ENCODE results near the gene SMARCD1.

SMARCD1 gene
- 62.1 to 85.1 (median 74.4) reads per million in 9 experiments for total RNA-seq

GRCh38 chr12:50084775-50085614 lies at the start of gene SMARCD1:
Gene SMARCD1 (plus strand): TSS chr12:50085342. CDS start chr12:50085370, 28 bp downstream.
- ATAC-seq (replicated peaks): peak; percentile 86
- peak; percentile 64 to 71 (median 69) for DNase-seq
- H3K27ac Mint-ChIP-seq: peak within 1 kb of the TSS; percentile 97
- H3K4me1 Mint-ChIP-seq (ENCODE audit: low read depth in 2 of 2): peaks cover 17 to 37% of the 10 kb centered on the region in 2 donors
- H3K9me3 Mint-ChIP-seq: no peaks in the 10 kb centered on the region
- H3K27me3 Mint-ChIP-seq: no peaks in the 10 kb centered on the region
- peaks cover 20% of the 10 kb centered on the region for H3K36me3 Mint-ChIP-seq (ENCODE audit: insufficient read depth)
- peak within 1 kb of the TSS; percentile 89 to 92 for H3K4me3 Mint-ChIP-seq

GRCh38 chr12:50038336-50038735 lies 46.8 kb upstream of the SMARCD1 start:
- Mint-ChIP-seq H3K27me3 (peaks cover 10 to 30% of the 10 kb centered on the region in 2 donors), H3K27ac (no peak overlapping the region)

GRCh38 chr12:50039151-50039835 lies 45.8 kb upstream of the SMARCD1 start:
- no peaks in the 10 kb centered on the region for H3K4me1 Mint-ChIP-seq (ENCODE audit: low read depth in 2 of 2)
- H3K36me3 Mint-ChIP-seq (ENCODE audit: insufficient read depth): peaks cover 5% of the 10 kb centered on the region
- H3K4me3 Mint-ChIP-seq: no peak overlapping the region
- peak overlapping the region in 1 of 2 donors; percentile 79 for H3K27ac Mint-ChIP-seq
- no peaks in the 10 kb centered on the region for H3K9me3 Mint-ChIP-seq
- ATAC-seq (replicated peaks) (peak; percentile 82), DNase-seq (peak; percentile 74 to 80 (median 78))
- peaks cover 10 to 26% of the 10 kb centered on the region in 2 donors for H3K27me3 Mint-ChIP-seq

More at GRCh38 chr12:50038336-50038735, 46.8 kb upstream of the SMARCD1 start:
- Mint-ChIP-seq H3K4me3 (no peak overlapping the region), H3K36me3 (ENCODE audit: insufficient read depth) (peaks cover 5% of the 10 kb centered on the region), H3K9me3 (no peaks in the 10 kb centered on the region), H3K4me1 (ENCODE audit: low read depth in 2 of 2) (no peaks in the 10 kb centered on the region)
- no peak for DNase-seq
- ATAC-seq (replicated peaks): no peak

- peaks cover 10 to 13% of the 10 kb centered on the region in 2 donors for H3K27me3 Mint-ChIP-seq
- no peak for ATAC-seq (replicated peaks)
- no peaks in the 10 kb centered on the region for H3K36me3 Mint-ChIP-seq (ENCODE audit: insufficient read depth)
- H3K9me3 Mint-ChIP-seq: no peaks in the 10 kb centered on the region
- no peak for DNase-seq
- no peak overlapping the region for H3K27ac Mint-ChIP-seq
- no peak overlapping the region for H3K4me3 Mint-ChIP-seq
- H3K4me1 Mint-ChIP-seq (ENCODE audit: low read depth in 2 of 2): no peaks in the 10 kb centered on the region
These were observed 44.5 kb upstream of the SMARCD1 start for GRCh38 chr12:50040657-50041056.

- H3K36me3 Mint-ChIP-seq (ENCODE audit: insufficient read depth): no peaks in the 10 kb centered on the region
- ATAC-seq (replicated peaks): no peak
- H3K9me3 Mint-ChIP-seq: no peaks in the 10 kb centered on the region
- no peak for DNase-seq
- H3K4me1 Mint-ChIP-seq (ENCODE audit: low read depth in 2 of 2): no peaks in the 10 kb centered on the region
- H3K27me3 Mint-ChIP-seq: peaks cover 5 to 7% of the 10 kb centered on the region in 2 donors
- no peak overlapping the region for H3K4me3 Mint-ChIP-seq
- no peak overlapping the region for H3K27ac Mint-ChIP-seq
These were observed 43.9 kb upstream of the SMARCD1 start for GRCh38 chr12:50041062-50041860.

GRCh38 chr12:50041962-50042361 lies 43.2 kb upstream of the SMARCD1 start:
- H3K27ac Mint-ChIP-seq: no peak overlapping the region
- no peak for ATAC-seq (replicated peaks)
- H3K36me3 Mint-ChIP-seq (ENCODE audit: insufficient read depth): no peaks in the 10 kb centered on the region
- H3K4me3 Mint-ChIP-seq: no peak overlapping the region
- no peaks in the 10 kb centered on the region for H3K27me3 Mint-ChIP-seq
- DNase-seq: no peak
- H3K4me1 Mint-ChIP-seq (ENCODE audit: low read depth in 2 of 2): no peaks in the 10 kb centered on the region
- no peaks in the 10 kb centered on the region for H3K9me3 Mint-ChIP-seq

GRCh38 chr12:50042693-50043092 lies 42.4 kb upstream of the SMARCD1 start:
- Mint-ChIP-seq H3K27ac (no peak overlapping the region), H3K27me3 (peaks cover 0 to 7% of the 10 kb centered on the region in 2 donors), H3K4me1 (ENCODE audit: low read depth in 2 of 2) (no peaks in the 10 kb centered on the region), H3K36me3 (ENCODE audit: insufficient read depth) (no peaks in the 10 kb centered on the region), H3K9me3 (no peaks in the 10 kb centered on the region), H3K4me3 (no peak overlapping the region)
- no peak for DNase-seq
- ATAC-seq (replicated peaks): no peak

GRCh38 chr12:50043308-50043707 lies 41.8 kb upstream of the SMARCD1 start:
- DNase-seq (no peak), ATAC-seq (replicated peaks) (no peak)
- no peaks in the 10 kb centered on the region for H3K4me1 Mint-ChIP-seq (ENCODE audit: low read depth in 2 of 2)
- peaks cover 0 to 8% of the 10 kb centered on the region in 2 donors for H3K27me3 Mint-ChIP-seq
- no peaks in the 10 kb centered on the region for H3K9me3 Mint-ChIP-seq
- H3K27ac Mint-ChIP-seq: no peak overlapping the region
- H3K36me3 Mint-ChIP-seq (ENCODE audit: insufficient read depth): no peaks in the 10 kb centered on the region
- no peak overlapping the region for H3K4me3 Mint-ChIP-seq

- DNase-seq: no peak
These were observed 41.3 kb upstream of the SMARCD1 start for GRCh38 chr12:50043854-50044253.

GRCh38 chr12:50047693-50048250 lies 37.4 kb upstream of the SMARCD1 start:
- ATAC-seq (replicated peaks) (no peak), DNase-seq (no peak)
- Mint-ChIP-seq H3K4me1 (ENCODE audit: low read depth in 2 of 2) (no peaks in the 10 kb centered on the region), H3K36me3 (ENCODE audit: insufficient read depth) (no peaks in the 10 kb centered on the region), H3K4me3 (no peak overlapping the region), H3K9me3 (no peaks in the 10 kb centered on the region), H3K27me3 (peaks cover 26 to 41% of the 10 kb centered on the region in 2 donors), H3K27ac (no peak overlapping the region)

More at GRCh38 chr12:50043854-50044253, 41.3 kb upstream of the SMARCD1 start:
- Mint-ChIP-seq H3K4me1 (ENCODE audit: low read depth in 2 of 2) (no peaks in the 10 kb centered on the region), H3K27me3 (peaks cover 0 to 8% of the 10 kb centered on the region in 2 donors), H3K9me3 (no peaks in the 10 kb centered on the region), H3K36me3 (ENCODE audit: insufficient read depth) (no peaks in the 10 kb centered on the region), H3K4me3 (no peak overlapping the region), H3K27ac (no peak overlapping the region)
- ATAC-seq (replicated peaks): no peak

GRCh38 chr12:50049254-50050118 lies 35.7 kb upstream of the SMARCD1 start:
- no peak for ATAC-seq (replicated peaks)
- Mint-ChIP-seq H3K4me3 (no peak overlapping the region), H3K9me3 (no peaks in the 10 kb centered on the region), H3K4me1 (ENCODE audit: low read depth in 2 of 2) (no peaks in the 10 kb centered on the region), H3K27me3 (peaks cover 27 to 54% of the 10 kb centered on the region in 2 donors), H3K27ac (no peak overlapping the region), H3K36me3 (ENCODE audit: insufficient read depth) (no peaks in the 10 kb centered on the region)
- DNase-seq: no peak

- no peak overlapping the region for H3K27ac Mint-ChIP-seq
- peaks cover 27 to 54% of the 10 kb centered on the region in 2 donors for H3K27me3 Mint-ChIP-seq
- H3K36me3 Mint-ChIP-seq (ENCODE audit: insufficient read depth): no peaks in the 10 kb centered on the region
- ATAC-seq (replicated peaks): no peak
- H3K4me1 Mint-ChIP-seq (ENCODE audit: low read depth in 2 of 2): no peaks in the 10 kb centered on the region
- no peaks in the 10 kb centered on the region for H3K9me3 Mint-ChIP-seq
- no peak for DNase-seq
- no peak overlapping the region for H3K4me3 Mint-ChIP-seq
These were observed 35.1 kb upstream of the SMARCD1 start for GRCh38 chr12:50050119-50050385.

Data from effector memory CD8-positive, alpha-beta T cell (primary cell).